NCI-H460 (cell line): ENCODE data around the gene SASS6. TPM values are rescaled to one million over a fixed set of nuclear protein-coding genes. Genes with fewer than 3 reads are reported as not detected.

ENCODE experiments used
- DNase-seq: peaks from one replicate; pipeline ENCODE4 v3.0.0-alpha.2; 2016; ENCODE audit warnings: low read depth; ENCODE audit errors: extremely low read depth
- polyA plus RNA-seq: library from polyadenylated mRNA; depleted of rRNA; stranded (reverse); fragments of >200 nt; gene quantifications from 2 replicates; pipeline ENCODE4 v1.2.3, GENCODE V29; 2014; cell fraction: nucleus; rRNA removed
- total RNA-seq: library from RNA; depleted of rRNA; stranded (reverse); fragments of >200 nt; shearing (Covaris generic); gene quantifications from 2 replicates; pipeline ENCODE4 v1.2.3, GENCODE V29; 2014; rRNA removed

The SASS6 gene
- total RNA-seq, result 7.7 TPM in 2 replicates
- polyA plus RNA-seq, result 9.4 and 17.4 TPM in 2 replicates

DNA sequence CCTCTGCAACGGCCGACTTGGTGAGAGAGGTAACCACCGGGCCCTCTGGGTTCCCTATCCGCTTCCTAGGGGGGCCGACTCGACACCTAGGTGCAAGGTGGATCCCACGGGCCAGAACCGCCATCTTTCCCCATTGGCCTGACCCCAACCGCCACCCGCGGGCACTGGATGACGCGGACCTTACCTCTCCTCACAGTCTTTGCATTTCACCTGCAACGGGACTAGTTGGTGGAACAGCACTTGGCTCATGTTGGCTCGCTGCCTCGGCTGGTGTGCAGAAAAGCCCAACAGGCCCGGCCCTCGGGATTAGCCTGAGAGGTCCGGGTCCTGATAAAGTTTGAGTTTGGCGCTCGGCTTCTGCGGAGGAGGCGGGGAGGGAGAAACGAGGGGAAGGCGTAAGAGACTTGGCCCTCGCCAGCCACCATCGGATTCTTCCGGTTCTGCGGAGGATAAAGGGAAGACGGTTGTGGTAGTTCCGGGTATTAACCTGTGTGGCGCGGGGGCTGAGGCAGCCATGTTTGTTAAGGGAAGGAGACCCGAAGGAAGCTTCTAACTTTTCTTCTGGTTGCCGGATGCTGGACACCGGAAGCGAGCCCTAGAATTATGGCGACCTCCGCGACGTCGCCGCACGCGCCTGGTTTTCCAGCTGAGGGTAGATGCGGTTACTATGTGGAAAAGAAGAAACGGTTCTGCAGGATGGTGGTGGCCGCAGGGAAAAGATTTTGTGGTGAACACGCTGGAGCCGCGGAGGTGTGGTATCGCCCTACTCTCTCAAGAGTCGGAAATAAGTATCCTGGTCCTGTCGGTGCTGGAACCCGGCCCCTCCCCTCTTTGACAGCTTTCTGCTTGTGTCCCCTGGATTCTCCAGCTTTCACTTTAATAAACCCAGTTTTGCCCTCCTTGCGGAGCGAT, at the start of gene SASS6, which contains the start of gene TRMT13:
TSS of gene SASS6 (minus strand) at position 365 of the 912 bp plus-strand sequence. CDS start at position 249, 116 bp downstream.
TSS of gene TRMT13 (plus strand) at position 598 of the 912 bp plus-strand sequence. CDS start at position 604, 6 bp downstream.
- peak; percentile 95 for DNase-seq

DNA sequence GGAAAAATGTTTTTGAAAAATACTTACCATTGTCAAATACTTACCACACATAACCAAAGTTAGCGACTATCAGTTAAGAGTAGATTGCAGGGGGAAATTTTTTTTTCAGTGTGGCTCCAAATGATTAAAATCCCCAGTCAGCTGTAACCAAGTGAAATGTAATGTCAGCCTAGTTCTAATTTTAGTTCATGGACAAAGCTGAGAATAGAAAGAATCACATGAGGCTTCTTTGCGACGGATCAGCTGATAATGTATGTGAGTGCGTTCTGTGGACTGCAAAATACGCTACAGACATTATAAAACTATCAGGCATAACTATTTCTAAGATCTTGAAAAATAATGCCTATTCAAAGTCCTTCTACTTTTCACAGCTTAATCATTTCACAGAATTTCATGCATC, 45.4 kb upstream of the SASS6 start, which contains the start of gene LRRC39:
TSS of gene LRRC39 (minus strand) at position 166 of the 400 bp plus-strand sequence. CDS start 9,740 bp downstream, outside the sequence.
- no peak for DNase-seq

GRCh38 chr1:100177295-100178041, 44.7 kb upstream of the SASS6 start:
- DNase-seq, result no peak

- no peak for DNase-seq
These were observed 35.3 kb upstream of the SASS6 start for GRCh38 chr1:100168051-100168450.

DNA sequence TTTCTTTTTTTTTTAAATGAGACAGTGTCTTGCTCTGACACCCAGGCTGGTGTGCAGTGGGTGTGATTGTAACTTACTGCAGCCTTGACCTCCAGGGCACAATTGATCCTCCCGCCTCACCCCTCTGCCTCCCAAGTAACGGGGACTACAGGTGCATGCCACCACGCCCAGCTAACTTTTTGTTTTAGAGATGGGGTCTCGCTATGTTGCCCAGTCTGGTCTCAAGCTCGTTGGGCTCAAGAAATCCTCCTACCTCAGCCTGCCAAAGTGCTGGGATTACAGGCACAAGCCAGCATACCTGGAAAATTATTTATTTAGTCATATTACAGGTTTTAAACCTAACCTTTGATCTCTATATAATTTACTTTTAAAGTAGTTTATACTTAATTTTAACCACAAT, 32.0 kb upstream of the SASS6 start:
- no peak for DNase-seq

GRCh38 chr1:100164216-100164615, 31.5 kb upstream of the SASS6 start:
- no peak for DNase-seq

DNA sequence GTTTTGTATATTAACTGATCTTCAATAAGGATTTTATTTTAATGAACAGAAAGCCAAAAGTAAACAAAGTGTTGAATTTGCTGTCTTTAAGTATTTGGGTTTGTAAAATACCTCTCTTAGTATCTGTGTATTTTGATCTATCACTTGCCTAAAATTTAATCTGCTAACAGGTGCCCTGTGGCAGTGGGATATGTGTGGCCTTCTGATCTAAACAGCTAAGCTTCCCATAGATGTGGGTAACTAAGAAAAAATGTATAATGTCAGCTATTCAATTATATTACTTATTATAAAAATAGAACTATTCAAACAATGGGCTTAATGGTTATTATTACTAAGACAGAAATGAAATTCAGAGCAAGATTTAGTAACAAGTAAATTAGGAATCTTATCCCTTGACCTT, 30.2 kb upstream of the SASS6 start:
- no peak for DNase-seq

GRCh38 chr1:100152271-100152670, 19.5 kb upstream of the SASS6 start:
- no peak for DNase-seq

DNA sequence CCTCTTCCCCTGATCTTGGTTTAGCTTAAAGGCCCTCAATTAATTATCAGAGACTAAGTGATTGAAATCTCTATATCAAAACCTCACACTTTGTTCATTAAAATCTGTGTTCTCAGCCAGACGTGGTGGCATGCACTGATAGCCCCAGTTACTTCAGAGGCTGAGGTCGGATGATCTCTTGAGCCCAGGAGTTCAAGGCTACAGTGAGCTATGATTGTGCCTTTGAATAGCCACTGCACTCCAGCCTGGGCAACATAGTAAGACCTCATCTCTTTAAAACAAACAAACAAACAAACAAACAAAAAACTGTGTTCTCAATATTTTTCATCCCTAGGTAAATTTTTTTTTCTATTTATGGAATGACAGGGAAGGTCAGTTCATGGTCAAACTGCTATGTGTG, 18.9 kb upstream of the SASS6 start:
- DNase-seq, result no peak

GRCh38 chr1:100147875-100148274, 15.1 kb upstream of the SASS6 start:
- no peak for DNase-seq

DNA sequence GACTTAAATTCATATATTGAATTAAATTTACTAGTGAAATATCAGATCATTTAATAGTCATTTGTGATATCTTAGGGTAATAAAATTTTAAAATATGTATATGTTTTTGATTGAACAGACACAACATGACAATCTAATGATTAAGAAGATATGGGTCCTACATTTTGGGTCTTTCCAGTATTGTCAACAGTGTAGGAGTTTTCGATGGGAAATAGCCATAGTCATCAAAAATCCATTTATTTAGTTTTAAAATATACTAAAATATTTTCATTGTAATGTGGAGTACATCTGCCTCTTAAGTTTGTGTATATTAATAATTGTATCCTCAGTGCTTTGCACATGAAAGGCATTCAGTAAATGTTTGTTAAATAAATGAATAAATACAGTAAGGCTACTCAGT, 14.2 kb upstream of the SASS6 start:
- DNase-seq, result no peak

DNA sequence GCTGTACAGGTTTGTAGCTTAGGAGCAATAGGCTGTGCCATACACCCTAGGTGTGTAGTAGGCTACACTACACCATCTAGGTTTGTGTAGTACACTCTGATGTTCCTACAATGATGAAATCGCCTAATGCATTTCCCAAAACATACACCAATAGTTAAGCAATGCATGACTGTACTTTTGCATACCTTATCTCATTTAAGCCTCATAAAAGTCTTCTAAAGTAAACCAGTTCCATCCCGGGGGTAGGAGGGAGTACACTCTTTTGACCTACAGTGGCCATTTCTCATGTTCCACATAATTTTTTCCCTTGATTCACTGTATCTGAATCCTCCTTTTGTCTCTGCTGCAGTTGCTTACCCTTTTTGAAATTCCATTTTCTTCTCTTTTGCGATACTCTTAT, 12.4 kb upstream of the SASS6 start:
- no peak for DNase-seq

GRCh38 chr1:100142343-100142742, 9.6 kb upstream of the SASS6 start:
- no peak for DNase-seq

DNA sequence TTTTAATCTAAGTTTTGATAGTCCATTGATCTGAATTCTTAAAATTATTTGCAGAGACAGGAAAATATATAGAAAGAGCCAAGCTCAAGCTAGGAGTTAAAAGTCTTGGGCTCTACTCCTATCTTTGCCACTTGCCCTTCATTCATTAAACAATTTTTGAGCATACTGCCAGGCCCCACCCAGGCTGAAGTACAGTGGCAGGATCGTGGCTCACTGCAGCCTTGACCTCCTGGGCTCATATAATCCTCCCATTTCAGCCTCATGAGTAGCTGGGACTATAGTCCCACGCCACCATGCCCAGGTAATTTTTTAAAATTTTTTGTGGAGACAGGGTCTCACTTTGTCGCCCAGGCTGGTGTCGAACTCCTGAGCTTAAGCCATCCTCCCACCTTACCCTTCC, 8.5 kb upstream of the SASS6 start:
- DNase-seq, result no peak

DNA sequence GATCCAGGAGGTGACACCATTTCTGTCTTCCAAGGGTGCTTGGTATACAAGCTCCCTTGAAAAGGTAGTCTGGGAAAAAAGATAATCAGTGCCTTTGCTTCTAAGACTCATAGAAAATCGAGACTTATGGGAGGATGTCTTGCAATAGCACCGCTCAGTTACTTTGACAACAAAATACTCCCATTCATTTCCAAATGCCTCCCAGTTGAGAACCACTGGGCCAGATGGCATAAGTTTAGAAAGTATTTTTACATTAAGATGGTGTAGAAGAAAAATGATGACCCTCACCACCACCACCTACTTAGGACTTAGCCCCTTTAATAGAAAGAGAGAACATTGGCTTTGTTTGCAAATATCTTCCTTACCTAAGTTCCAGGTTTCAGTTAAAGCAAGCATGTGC, 4.9 kb upstream of the SASS6 start:
- DNase-seq, result no peak

GRCh38 chr1:100134872-100135271, 2.1 kb upstream of the SASS6 start:
- no peak for DNase-seq

DNA sequence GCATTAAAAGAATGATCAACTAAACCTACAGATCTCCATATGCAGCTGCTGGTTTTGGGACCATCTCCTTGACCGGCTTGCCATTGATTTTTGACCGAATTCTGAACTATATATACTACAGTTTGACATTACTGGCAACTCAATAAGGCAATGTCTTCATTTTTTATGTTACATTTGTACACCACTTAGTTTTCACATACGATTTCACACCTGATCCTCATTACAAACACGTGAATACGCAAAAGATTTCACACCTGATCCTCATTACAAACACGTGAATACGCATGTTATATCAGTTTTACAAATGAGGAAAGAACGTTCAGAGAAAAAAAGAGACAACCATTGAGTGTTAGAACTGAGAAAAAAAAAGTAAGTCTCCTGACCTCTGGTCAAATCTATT, 1.1 kb downstream of the SASS6 start:
- no peak for DNase-seq

- DNase-seq, result peak; percentile 27
These were observed 2.1 kb downstream of the SASS6 start for GRCh38 chr1:100130552-100131077.

- no peak for DNase-seq
These were observed 5.5 kb downstream of the SASS6 start for GRCh38 chr1:100127226-100127625.

DNA sequence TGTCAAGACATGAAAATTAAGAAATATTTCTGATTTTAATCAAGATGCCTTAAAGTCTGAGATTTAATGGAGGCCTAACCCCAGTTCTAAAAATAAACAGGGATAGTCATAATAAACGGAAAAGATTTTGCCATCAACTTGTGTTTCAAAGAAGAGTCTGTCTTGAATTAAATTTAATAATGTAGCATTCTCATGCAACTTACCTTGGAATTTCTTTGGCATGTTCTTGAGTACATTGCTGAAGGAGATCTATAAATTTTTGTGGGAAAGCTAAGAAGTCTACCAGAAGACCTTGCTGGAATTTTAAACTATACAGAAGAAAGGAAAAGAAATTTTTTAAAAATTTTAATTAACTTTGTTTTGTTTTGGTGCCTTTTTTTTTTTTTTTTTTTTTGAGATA, 10.6 kb downstream of the SASS6 start:
- DNase-seq, result no peak

DNA sequence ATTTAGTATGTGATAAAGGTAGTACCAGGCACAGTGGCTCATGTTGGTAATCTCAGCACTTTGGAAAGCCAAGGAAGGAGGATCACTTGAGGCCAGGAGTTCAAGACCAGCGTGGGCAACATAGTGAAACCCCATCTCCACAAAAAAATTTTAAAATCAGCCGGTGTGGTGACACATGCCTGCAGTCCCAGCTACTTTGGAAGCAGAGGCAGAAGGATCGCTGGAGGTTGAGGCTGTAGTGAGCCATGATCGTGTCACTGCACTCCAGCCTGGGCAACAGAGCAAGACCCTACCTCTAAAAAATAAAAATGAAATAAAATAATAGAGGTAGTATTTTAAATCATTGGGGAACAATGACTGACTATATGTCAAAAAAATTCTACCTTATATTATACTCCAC, 17.2 kb downstream of the SASS6 start:
- DNase-seq, result no peak
